ENCODE measurements around the gene ZNF439.
A peak's percentile ranks its signal among the peaks of the same experiment; 100 is the strongest.
"Not testable (repeated sequence)": the region's sequence is repeated elsewhere in the genome, so short reads cannot be mapped to it uniquely, and the experiment has no call there.

Gene ZNF439

DNA sequence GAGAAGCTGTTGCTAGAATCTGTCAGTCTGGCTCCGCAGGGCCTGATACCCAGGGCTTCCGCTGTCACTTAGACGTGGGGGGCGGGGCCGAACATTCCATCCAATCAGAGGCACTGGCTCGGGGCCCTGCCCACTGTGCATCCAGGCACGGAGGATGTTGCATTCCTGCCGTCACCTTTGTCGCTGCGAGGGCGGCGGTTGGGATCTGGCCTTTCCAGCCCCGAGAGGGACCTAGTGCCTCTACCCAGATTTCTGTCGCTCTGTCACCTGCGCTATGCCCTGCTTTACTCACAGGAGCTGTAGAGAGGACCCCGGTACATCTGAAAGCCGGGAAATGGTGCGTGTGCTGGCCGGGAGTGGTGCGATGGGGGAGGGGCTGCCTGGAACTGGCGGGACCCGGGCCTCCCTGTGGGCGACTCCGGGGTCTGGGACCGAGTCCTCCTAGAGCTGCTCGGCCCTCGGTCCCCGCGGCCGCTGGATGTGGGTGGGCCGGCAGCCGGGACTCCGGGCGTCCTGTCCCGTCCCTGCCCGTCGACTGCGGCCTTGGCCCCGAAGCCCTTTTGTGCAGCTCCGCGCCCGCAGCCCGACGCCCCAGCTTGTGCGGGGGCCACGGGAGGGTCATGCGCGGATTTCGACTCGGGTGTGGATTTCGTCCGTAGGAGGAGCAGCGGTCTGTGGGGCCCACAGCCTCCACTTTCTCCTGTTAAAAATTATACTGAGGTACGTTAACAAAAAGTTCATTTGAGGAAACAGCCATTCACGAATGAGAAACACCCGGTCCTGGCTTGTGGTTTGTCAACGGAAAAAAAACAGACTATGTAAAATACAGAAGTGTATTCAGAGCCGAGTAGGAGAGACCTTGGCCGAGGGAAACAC, at the start of gene ZNF439:
Gene ZNF439 (plus strand): TSS at position 133 of the 876 bp plus-strand sequence. CDS start 142 bp downstream, at position 275.
- DNase-seq, result peak; percentile 58 to 85

DNA sequence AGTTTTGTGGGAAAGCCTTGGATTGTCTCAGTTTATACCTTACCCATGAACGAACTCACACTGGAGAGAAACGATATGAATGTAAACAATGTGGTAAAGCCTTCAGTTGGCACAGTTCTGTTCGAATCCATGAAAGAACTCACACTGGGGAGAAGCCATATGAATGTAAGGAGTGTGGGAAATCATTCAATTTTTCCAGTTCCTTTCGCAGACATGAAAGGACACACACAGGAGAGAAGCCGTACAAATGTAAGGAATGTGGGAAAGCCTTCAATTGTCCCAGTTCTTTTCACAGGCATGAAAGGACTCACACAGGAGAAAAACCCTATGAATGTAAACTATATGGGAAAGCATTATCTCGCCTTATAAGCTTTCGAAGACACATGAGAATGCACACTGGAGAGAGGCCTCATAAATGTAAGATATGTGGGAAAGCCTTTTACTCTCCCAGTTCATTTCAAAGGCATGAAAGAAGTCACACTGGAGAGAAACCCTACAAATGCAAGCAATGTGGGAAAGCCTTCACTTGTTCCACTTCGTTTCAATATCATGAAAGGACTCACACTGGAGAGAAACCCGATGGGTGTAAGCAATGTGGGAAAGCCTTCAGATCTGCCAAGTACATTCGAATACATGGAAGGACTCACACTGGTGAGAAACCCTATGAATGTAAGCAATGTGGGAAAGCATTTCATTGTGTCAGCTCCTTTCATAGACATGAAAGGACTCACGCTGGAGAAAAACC, 42.0 kb upstream of the ZNF439 start:
- DNase-seq, result no peak

DNA sequence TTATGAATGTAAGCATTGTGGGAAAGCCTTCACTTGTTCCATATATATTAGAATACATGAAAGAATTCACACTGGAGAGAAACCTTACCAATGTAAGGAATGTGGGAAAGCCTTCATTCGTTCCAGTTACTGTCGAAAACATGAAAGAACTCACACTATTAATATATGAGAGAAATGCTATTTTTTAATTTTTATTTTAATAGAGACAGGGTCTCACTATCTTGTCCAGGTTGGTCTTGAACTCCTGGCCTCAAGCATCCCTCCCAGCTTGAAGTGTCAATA, 41.5 kb upstream of the ZNF439 start:
- DNase-seq, result no peak

DNA sequence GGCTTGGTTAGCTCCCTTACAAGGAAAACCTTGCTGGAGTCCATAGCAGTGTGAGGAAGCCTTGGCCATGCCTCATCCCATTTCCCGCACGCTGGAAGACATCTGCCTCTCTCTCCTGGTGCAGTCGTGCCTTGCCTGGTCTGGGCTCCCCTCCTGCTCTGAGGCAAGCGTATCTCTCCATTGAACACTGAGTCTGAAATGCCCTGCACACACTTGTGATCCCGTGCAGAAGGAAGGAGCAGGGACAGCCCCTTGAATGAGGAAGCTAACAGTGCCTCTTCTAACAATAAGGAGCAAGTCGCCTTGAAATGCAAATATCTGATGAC, 34.9 kb upstream of the ZNF439 start:
- DNase-seq, result no peak

DNA sequence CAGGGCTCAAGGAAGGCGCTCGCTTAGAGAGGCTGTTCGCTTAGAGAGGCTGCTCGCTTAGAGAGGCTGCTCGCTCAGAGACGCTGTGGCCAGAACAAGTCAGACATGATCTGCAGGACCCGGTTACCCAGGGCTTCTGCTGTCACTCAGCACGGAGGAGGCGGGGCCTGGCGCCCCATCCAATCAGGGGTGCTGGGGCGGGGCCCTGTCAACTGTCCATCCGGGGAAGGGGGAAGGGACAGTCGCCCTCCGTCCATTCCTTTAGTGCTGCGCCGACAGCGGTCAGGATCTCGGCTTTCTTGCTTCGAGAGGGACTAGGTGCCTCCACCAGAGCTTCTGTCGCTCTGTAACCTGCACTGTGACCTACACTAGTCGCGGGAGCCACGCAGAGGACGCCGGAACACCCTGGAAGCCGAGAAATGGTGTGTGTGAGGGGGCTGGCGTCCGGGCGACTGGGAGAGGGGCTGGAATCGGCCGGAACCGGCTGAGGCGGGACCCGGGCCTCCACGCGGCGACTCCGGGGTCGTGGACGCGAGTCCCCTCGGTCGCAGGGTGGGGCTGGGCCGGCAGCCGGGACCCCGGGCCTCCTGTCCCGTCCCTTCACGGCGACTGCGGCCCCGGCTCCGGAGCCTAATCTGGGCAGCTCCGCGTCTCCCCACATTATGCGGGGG, 34.4 kb upstream of the ZNF439 start, which contains the start of gene ZNF440:
Gene ZNF440 (plus strand): TSS at position 245 of the 671 bp plus-strand sequence. CDS start 175 bp downstream, at position 420.
- peak; percentile 75 to 81 for DNase-seq

DNA sequence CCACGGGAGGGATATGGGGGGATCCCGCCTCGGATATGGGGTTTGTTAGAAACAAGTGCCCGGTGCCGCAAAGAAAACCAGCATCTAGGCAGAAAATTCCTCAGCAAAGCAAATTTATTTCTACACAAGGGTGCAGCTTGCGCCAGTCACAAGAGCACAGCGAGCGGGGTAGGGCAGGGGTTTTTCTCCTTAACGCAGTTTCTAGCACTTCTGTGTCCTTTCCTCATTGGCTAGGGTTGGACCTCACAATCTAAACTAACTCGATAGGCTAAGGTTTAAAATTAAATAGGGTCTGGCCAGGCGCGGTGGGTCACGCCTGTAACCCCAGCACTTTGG, 33.9 kb upstream of the ZNF439 start:
- no peak for DNase-seq

DNA sequence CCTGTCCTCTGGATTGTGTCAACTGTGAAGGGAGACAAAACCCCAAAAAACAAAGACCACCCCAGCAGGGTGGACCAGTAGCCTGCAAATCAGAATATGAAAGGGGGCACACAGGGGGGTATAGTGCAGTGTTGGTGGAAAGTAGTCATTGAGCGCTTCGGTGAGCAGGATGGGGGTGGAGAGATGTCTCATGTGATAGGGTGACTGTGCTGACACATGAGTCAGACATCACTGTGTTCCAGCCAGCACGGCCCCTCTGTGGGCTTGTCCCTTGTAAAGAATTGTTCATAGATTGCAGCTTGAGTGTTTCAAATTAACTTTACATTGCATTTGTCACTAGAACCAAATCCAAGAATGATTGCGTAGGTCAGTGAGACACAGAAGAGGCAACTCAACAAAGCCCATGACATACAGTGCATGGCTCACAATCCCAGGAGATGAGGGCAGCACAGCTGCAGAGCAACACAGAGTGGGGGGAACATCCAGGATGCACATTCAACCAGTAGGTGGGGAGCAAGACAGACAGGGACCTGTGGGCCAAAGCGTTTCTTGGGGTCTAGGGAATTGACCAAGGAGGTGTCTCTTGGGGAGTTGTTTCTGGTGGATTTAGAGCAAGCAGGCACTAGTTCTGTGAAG, 26.9 kb upstream of the ZNF439 start:
- no peak for DNase-seq

DNA sequence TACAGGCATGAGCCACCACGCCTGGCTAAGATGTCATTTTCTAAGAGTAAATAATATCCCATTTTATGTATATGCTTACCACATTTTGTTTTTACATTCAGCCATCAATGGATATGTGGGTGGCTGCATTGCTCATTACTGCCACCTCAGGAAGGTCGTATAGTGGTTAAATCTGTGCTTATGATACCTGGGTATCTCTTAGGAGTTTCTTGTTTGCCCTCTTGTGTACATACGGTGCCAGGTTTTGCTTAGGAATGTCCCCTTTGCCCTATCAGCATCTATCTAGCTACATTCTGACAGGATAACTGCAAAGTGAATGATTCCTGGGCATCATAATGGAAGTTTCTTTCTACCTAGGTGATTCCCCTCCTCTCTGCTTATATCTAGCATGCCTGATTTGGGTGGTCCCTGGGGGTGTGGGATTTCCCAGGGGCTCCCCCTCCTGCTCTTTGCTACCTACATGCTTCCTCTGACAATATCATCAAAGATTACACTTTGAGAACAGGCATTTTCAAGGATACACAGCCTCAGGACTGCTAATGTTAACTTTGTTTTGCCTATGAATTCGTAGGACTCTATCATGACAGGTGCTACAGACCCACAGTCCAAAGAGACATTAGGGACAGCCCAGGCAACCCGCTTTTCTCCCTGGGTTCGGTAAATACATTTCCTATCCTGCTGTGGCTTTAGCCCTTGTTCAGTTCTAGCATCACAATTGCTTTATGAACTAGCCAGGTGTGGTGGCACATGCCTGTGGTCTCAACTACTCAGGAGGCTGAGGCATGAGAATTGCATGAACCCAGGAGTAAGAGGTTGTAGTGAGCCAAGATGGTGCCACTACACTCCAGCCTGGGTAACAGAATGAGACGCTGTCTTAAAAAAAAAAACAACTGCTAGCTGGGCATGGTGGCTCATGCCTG, 19.3 kb upstream of the ZNF439 start:
- not testable (repeated sequence) for DNase-seq

DNA sequence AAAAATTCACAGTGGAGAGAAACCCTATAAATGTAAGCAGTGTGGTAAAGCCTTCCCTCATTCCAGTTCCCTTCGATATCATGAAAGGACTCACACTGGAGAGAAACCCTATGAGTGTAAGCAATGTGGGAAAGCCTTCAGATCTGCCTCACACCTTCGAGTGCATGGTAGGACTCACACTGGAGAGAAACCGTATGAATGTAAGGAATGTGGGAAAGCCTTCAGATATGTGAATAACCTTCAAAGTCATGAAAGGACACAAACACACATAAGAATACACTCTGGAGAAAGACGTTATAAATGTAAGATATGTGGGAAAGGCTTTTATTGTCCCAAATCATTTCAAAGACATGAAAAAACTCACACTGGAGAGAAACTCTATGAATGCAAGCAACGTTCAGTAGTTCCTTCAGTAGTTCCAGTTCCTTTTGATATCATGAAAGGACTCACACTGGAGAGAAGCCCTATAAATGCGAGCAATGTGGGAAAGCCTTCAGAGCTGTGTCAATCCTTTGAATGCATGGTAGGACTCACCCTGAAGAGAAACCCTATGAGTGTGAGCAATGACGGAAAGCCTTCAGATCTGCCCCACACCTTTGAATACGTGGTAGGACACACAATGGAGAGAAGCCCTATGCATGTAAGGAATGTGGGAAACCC, 16.1 kb upstream of the ZNF439 start:
- no peak for DNase-seq

DNA sequence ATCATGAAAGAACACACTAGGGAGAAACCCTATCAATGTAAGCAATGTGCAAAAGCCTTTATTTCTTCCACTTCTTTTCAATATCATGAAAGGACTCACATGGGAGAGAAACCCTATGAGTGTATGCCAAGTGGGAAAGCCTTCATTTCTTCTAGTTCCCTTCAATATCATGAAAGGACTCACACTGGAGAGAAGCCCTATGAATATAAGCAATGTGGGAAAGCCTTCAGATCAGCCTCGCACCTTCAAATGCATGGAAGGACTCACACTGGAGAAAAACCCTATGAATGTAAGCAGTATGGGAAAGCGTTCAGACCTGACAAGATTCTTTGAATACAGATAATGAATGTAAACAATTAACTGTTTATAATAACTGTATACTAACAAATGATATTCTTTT, 15.0 kb upstream of the ZNF439 start:
- no peak for DNase-seq

DNA sequence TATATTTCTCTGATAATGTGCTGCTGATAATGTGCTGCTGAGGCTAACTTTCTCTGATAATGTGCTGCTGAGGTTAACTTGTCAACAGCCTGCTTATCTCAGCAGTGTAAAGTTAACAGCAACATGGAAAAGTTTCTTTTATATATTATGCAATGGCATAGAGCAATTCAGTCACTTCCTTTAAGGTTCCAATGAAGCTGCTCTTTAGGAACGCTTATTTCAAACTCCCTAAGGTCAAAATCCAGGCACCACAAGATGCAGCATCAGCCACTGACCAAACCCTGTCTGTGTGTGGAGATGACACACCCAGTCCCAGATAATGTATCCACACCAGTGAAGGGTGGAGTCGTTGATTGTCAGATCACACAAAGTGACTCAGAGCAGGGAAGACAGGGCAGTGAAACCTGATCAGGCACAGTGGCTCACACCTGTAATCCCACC, 12.9 kb upstream of the ZNF439 start:
- DNase-seq, result not testable (repeated sequence)

DNA sequence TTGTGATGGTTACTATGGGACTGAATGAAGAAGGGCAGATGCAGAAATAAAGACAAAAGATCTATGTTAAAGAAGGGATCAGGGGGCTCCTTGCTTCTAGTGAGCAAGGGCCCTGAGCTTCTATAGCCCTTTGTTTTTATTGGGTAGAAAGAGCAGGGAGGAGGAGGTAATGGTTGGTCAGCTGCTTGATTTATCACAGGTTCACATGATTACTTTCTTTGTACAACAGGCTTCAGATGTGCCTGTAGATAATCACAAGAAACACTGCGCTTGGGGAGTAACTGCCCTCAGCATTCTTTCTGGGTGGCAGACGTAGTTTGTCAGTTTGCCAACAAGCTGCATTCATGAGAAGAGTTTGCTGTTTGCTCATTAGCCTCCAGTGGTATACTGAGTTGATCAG, 4.8 kb upstream of the ZNF439 start:
- no peak for DNase-seq

DNA sequence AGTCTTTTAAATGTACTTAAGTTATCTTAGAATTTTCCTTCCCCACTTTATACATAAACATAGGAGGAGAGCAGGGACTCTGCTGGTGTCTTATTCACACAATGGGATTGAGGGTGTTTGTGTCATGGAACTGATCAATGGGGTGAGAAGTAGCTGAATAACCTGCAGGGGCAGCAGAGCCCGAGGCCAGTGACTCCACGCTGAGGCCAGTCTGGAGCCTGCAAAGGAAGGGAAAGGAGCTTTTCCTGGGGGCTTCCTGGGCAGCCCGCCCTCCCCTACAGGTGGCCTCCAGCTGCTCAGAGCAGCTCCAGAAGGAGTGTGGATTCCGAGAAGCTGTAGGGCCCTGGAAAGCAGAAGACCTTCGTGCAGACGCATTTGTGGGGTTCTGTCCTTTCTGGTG, 911 bp upstream of the ZNF439 start:
- DNase-seq, result not testable (repeated sequence)

DNA sequence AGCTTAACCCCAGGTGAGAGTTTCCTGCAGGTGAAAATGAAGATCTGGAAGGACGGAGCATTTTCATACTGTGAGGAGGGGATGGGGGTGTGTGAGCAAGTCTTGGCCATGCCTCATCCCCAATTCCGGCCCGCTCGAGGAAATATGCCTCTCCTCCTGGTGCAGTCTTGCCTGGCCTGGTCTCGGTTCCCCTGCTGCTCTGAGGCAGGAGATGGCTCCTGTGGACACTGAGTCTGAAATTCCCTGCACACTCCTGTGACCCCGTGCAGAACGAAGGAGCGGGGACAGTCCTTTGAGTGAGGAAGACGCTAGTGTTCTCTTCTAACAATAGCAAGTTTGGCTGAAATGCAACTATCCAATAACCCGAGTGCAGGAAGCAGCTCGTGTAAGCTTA, 329 bp upstream of the ZNF439 start:
- DNase-seq, result no peak

DNA sequence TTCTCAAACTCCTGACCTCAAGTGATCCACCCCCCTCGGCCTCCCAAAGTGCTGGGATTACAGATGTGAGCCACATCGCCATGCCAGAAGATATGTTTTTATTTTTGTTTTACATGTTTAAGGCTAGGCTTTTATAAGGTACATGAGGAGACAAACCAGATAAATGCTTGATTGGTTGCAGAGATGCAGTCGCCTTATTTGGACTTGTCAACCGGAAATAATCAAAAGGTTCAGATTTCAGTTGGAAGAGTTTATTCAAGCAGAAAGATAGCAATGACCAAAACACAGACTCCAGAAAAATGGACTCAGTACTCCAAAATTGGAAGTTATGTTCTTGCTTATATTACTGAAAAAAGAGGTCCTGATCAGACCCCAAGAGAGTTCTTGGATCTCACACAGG, 1.8 kb downstream of the ZNF439 start:
- DNase-seq, result not testable (repeated sequence)

DNA sequence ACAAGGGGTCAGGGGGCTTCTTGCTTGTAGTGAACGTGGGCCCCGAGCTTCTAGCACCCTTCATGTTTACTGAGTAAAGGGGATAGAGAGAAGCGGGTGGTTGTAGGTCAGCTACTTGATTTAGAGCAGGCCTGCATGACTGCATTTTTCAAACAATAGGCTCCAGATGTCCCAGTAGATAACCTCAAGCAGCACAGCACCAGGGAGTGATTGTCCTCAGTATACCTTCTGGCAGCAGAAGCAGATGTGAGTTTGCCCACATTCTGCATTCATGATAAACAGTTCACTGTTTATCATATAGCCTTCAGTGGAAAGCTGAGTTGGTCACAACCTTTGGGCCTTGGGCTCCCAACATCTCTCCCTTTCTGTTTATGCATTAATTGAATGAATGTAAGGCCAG, 4.8 kb downstream of the ZNF439 start:
- no peak for DNase-seq

DNA sequence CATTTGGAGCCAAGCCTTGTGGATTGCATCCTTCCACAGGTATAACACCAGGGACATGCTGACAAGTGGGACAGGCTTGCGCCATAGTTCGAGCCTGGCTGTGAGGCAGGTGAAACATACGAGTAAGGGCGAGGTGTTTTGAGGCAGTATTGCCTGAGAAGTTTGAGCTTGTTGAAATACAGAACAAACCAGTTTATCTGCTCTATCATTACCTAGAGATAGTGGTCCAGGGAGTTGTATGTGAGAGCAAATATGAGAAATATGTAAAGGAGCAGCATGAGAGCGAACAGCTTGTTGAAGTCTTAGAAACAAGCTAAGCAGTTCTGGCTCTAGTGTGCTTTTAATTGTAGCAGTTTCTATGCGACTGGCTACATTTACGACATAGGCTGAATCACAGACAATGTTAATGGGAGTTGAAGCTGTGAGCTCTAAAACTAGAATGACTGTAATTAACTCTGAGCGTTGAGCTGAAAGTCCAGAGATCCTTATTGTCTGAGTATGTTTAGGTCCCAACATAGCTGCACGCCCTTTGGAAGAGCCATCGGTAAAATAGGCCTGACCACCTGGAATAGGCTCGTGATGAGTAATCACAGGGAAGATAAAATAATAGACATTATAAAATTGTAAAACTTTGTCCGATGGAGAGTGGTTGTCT, 8.2 kb downstream of the ZNF439 start:
- DNase-seq, result no peak

DNA sequence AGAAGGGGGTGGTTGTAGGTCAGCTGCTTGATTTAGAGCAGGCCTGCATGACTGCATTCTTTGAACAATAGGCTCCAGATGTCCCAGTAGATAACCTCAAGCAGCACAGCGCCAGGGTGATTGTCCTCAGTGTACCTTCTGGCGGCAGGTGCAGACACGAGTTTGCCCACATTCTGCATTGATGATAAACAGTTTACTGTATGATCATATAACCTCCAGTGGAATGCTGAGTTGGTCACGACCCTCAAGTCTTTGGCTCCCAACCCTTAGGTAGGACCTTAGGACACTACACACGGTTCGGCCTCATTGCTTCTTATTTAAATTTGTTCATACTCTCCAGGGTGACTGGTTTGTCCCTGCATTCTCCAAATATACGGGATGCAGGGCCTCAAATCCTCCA, 12.2 kb downstream of the ZNF439 start:
- no peak for DNase-seq

DNA sequence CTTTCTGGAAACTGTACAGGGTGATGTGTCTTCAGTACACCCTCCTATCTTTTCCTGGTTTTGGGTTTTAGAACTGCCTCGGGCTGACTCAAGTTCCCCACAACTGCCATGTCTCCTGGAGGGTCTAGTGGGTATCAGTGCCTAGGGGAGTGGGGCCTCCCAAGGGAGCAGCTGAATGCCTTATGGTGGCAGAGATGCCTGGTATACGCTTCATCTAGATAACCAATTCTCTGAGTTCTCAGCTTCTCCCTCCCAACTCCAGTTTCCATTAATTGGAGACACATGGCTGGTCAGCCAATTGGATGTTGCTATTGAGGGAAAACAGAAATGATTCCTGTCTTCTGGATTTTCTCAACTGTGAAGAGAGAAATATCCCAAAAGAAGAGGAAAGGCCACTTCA, 12.8 kb downstream of the ZNF439 start:
- DNase-seq, result no peak

DNA sequence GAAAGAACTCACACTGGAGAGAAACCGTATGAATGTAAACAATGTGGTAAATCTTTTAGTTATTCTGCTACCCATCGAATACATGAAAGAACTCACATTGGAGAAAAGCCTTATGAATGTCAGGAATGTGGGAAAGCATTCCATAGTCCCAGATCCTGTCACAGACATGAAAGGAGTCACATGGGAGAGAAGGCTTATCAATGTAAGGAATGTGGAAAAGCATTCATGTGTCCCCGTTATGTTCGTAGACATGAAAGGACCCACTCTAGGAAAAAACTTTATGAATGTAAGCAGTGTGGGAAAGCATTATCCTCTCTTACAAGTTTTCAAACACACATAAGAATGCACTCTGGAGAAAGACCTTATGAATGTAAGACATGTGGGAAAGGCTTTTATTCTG, 19.2 kb downstream of the ZNF439 start:
- DNase-seq, result not testable (repeated sequence)

DNA sequence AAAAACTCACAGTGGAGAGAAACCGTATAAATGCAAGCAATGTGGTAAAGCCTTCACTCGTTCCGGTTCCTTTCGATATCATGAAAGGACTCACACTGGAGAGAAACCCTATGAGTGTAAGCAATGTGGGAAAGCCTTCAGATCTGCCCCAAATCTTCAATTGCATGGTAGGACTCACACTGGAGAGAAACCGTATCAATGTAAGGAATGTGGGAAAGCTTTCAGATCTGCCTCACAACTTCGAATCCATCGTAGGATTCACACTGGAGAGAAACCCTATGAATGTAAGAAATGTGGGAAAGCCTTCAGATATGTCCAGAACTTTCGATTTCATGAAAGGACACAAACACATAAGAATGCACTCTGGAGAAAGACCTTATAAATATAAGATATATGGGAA, 19.7 kb downstream of the ZNF439 start:
- no peak for DNase-seq
